GM18951 (cell line): ENCODE measurements around the gene HIBCH.

Experiments used
- POLR2A ChIP-seq: IDR thresholded peaks from 4 replicates; pipeline ENCODE4 v1.6.1; 2011; ENCODE audit warnings: mild to moderate bottlenecking; ENCODE audit not compliant: insufficient read length, insufficient read depth; ENCODE audit errors: extremely low read depth
- in situ Hi-C: fragments of 300-500 bp; cut with MboI; formaldehyde crosslinking; loops from one replicate; pipeline ENCODE4 v1.12.0; 2022; ENCODE audit warnings: low sequenced_read_pairs, mixed read lengths, inconsistent platforms; ENCODE audit not compliant: unreplicated experiment

The HIBCH gene

GRCh38 chr2:190311893-190312634 lies 7.6 kb downstream of the HIBCH start:
- no peak for TF ChIP-seq POLR2A
- in situ Hi-C loops, result no loop called here

- no peak for TF ChIP-seq POLR2A
- in situ Hi-C loops, result no loop called here
Measured at GRCh38 chr2:190308031-190308430, 11.6 kb downstream of the HIBCH start.

DNA sequence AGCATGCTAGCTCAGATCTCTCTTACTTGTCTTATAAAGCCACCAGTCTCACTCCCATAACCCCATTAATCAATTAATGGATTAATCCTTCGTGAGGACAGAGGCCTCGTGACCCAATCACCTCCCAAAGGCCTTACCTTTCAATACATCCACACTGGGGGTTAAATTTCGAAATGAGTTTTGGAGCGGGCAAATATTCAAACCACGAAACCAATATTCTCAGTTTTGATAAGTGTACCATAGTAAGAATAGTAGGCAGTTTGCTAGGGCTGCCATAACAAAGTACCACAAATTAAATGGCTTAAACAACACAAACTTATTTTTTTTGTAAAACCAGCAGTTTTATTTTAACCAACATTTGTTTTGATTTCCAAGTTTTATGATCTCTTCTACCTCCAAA lies 15.2 kb downstream of the HIBCH start:
- in situ Hi-C loops, result no loop called here
- TF ChIP-seq POLR2A, result no peak

- no peak for TF ChIP-seq POLR2A
- in situ Hi-C loops, result no loop called here
Measured at GRCh38 chr2:190303647-190304046, 16.0 kb downstream of the HIBCH start.

DNA sequence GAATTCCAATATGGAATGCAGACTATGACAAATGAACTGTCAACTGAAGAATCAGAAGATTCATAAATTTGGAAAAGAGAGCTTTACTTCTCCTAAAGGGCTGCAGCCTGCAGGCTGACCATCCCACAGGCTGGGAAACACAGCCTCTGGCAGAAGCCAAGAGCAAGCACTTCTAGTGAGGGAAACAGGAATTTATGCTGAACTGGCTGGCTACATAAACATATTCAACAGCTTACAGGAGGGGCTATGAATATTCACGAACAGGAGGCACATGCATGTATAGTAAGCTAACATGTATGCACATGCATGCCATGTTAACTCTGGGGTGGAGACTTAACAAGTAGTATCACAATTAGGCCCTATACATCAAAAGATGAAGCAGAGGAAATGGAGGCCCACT lies 17.6 kb downstream of the HIBCH start:
- in situ Hi-C loops, result no loop called here
- TF ChIP-seq POLR2A, result no peak

GRCh38 chr2:190301032-190301431 lies 18.6 kb downstream of the HIBCH start:
- TF ChIP-seq POLR2A, result no peak
- in situ Hi-C loops, result no loop called here

DNA sequence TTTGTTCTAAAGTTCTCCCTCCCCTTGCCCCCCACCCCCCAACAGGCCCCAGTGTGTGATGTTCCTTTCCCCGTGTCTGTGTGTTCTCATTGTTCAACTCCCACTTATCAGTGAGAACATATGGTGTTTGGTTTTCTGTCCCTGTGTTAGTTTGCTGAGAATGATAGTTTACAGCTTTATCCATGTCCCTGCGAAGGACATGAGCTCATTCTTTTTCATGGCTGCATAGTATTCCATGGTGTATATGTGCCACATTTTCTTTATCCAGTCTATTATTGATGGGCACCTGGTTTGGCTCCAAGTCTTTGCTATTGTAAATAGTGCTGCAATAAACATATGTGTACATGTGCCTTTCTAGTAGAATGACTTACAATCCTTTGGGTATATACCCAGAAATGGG lies 21.7 kb downstream of the HIBCH start:
- in situ Hi-C loops, result loop anchor here (25.0 kb wide), 1 partner anchor 211 kb away; no protein-coding TSS in a partner anchor

DNA sequence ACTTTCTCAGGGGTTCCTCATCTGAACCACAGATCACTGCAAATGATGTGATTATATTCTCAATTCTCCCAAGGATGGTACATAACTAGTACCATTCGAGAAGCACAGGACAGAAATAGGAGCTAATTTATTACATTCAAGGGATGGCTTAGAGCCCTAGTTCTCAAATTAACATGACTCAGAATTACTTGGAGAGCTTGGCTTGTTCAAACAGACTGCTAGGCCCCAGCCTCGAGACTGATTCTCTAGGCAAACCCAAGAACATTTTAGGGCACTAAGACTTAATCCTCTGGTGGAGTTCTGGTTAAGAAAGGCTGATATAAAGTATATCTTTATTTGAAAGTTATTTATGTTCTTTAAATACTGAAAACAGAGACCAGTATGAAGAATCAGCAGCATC lies 35.8 kb downstream of the HIBCH start:
- in situ Hi-C loops, result loop anchor here (25.0 kb wide), 1 partner anchor 196 kb away; no protein-coding TSS in a partner anchor
- no peak for TF ChIP-seq POLR2A

- no peak for TF ChIP-seq POLR2A
- in situ Hi-C loops, result loop anchor here (25.0 kb wide), 1 partner anchor 193 kb away; no protein-coding TSS in a partner anchor
Measured at GRCh38 chr2:190280565-190281350, 38.9 kb downstream of the HIBCH start.

- in situ Hi-C loops, result loop anchor here (25.0 kb wide), 1 partner anchor 192 kb away; no protein-coding TSS in a partner anchor
Measured at GRCh38 chr2:190279256-190280134, 40.1 kb downstream of the HIBCH start.

GRCh38 chr2:190277234-190278112 lies 42.2 kb downstream of the HIBCH start:
- in situ Hi-C loops, result loop anchor here (25.0 kb wide), 1 partner anchor 190 kb away; no protein-coding TSS in a partner anchor
- no peak for TF ChIP-seq POLR2A

DNA sequence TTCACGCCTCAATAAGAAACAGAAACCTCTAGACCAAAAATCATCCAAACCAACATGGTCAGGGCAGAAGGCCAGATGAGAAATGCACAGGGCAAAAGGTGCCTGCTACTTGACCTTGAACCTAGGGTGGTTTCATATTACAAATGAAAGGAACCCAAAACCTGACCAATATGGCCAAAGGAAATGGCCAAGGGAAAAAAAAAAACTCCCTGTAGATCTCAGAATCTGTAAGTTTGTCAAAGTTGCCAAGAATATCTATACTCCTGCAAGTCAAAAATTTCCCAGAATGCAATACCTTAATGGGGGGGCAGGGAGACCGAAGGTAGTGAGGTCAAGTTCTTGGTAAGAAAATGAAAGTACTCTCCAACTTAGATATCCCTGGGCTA lies 47.2 kb downstream of the HIBCH start:
- TF ChIP-seq POLR2A, result no peak
- in situ Hi-C loops, result no loop called here
